OCI-LY1 (cell line): Measurements from ENCODE around the gene IRAK3.

ENCODE experiments used
- H2AFZ ChIP-seq: fragments of 200-600 bp; sonication (generic), shearing (Covaris generic); 2 replicates; pipeline ENCODE4 v1.6.0; 2014; ENCODE audit warnings: antibody characterized with exemption, mild to moderate bottlenecking, low read length
- H3F3A ChIP-seq: fragments of 200-600 bp; sonication (generic), shearing (Covaris generic); 2 replicates; pipeline ENCODE4 v1.6.0; 2014; ENCODE audit warnings: mild to moderate bottlenecking, antibody characterized with exemption, low read length, moderate library complexity; ENCODE audit not compliant: insufficient read depth
- H3K27ac ChIP-seq: fragments of 200-600 bp; sonication (generic); 2 replicates; pipeline ENCODE4 v1.5.1; 2014; ENCODE audit warnings: low read length, mixed run types, mild to moderate bottlenecking, low read depth; ENCODE audit not compliant: poor library complexity, severe bottlenecking
- H3K27me3 ChIP-seq: fragments of 200-600 bp; sonication (generic); 2 replicates; pipeline ENCODE4 v1.6.0; 2014; ENCODE audit warnings: antibody characterized with exemption, mild to moderate bottlenecking, low read length, moderate library complexity; ENCODE audit not compliant: insufficient read depth
- H3K36me3 ChIP-seq: fragments of 200-600 bp; sonication (generic); 2 replicates; pipeline ENCODE4 v1.6.1; 2014; ENCODE audit warnings: mild to moderate bottlenecking, antibody characterized with exemption, low read length, moderate library complexity, mixed read lengths; ENCODE audit not compliant: insufficient read depth
- H3K4me1 ChIP-seq: fragments of 200-600 bp; sonication (generic); 2 replicates; pipeline ENCODE4 v1.5.1; 2014; ENCODE audit warnings: mild to moderate bottlenecking, low read length, moderate library complexity; ENCODE audit not compliant: insufficient read depth, severe bottlenecking
- H3K4me2 ChIP-seq: fragments of 200-600 bp; sonication (generic), shearing (Covaris generic); 2 replicates; pipeline ENCODE4 v1.6.1; 2014; ENCODE audit warnings: low read length
- H3K4me3 ChIP-seq: fragments of 200-600 bp; sonication (generic); 2 replicates; pipeline ENCODE4 v1.5.1; 2014; ENCODE audit warnings: low read length, low read depth, mild to moderate bottlenecking, mixed read lengths; ENCODE audit not compliant: poor library complexity, severe bottlenecking
- H3K79me2 ChIP-seq: fragments of 200-600 bp; shearing (Covaris generic); 2 replicates; pipeline ENCODE4 v1.6.1; 2016; ENCODE audit warnings: mixed run types, low read length, mixed read lengths; ENCODE audit not compliant: insufficient read depth
- H3K9ac ChIP-seq: fragments of 200-600 bp; sonication (generic), shearing (Covaris generic); 2 replicates; pipeline ENCODE4 v1.6.1; 2014; ENCODE audit warnings: mild to moderate bottlenecking, low read length, mixed read lengths
- H3K9me2 ChIP-seq: fragments of 200-600 bp; sonication (generic), shearing (Covaris generic); 2 replicates; pipeline ENCODE4 v1.6.1; 2014; ENCODE audit warnings: low read depth, mild to moderate bottlenecking, low read length, mixed read lengths
- H3K9me3 ChIP-seq: fragments of 200-600 bp; shearing (Covaris generic); 2 replicates; pipeline ENCODE4 v1.6.1; 2014; ENCODE audit warnings: low read length, mixed read lengths
- H4K20me1 ChIP-seq: fragments of 200-600 bp; sonication (generic), shearing (Covaris generic); 2 replicates; pipeline ENCODE4 v1.6.0; 2016; ENCODE audit warnings: mild to moderate bottlenecking, low read length; ENCODE audit not compliant: insufficient read depth
- CTCF ChIP-seq: fragments of 200-600 bp; sonication (generic), shearing (Covaris generic); IDR thresholded peaks from 2 replicates; pipeline ENCODE4 v1.5.1; 2017; ENCODE audit warnings: mild to moderate bottlenecking, antibody characterized with exemption, low read length, moderate library complexity, mixed read lengths
- EZH2 ChIP-seq: fragments of 200-600 bp; sonication (generic), shearing (Covaris generic); IDR thresholded peaks from 2 replicates; pipeline ENCODE4 v1.8.0; 2017; ENCODE audit warnings: borderline replicate concordance, mixed run types, mild to moderate bottlenecking, antibody characterized with exemption, low read length, moderate library complexity, mixed read lengths

Gene IRAK3

GRCh38 chr12:66255737-66256136 lies 66.7 kb downstream of the IRAK3 start:
- Histone ChIP-seq H3K4me1 (no peaks in the 10 kb centered on the region), H3K36me3 (no peaks in the 10 kb centered on the region), H3K9me2 (no peaks in the 10 kb centered on the region), H3K27me3 (no peaks in the 10 kb centered on the region), H3K79me2 (no peaks in the 10 kb centered on the region), H4K20me1 (no peaks in the 10 kb centered on the region), H3K4me3 (no peak overlapping the region), H3K9ac (no peak overlapping the region), H3F3A (no peaks in the 10 kb centered on the region), H3K9me3 (no peaks in the 10 kb centered on the region), H3K27ac (no peak overlapping the region), H2AFZ (no peak overlapping the region), H3K4me2 (no peak overlapping the region)
- TF ChIP-seq EZH2 (no peak), CTCF (no peak)

- Histone ChIP-seq H3K27me3 (0 out of 2 replicates have a peak, but pooled peaks cover 4% of the 10 kb centered on the region), H4K20me1 (no peaks in the 10 kb centered on the region), H3K4me2 (no peak overlapping the region), H3K9me3 (no peaks in the 10 kb centered on the region), H3K4me1 (no peaks in the 10 kb centered on the region), H3K36me3 (no peaks in the 10 kb centered on the region), H3F3A (no peaks in the 10 kb centered on the region), H2AFZ (no peak overlapping the region), H3K27ac (no peak overlapping the region), H3K4me3 (no peak overlapping the region), H3K9me2 (no peaks in the 10 kb centered on the region), H3K9ac (no peak overlapping the region), H3K79me2 (no peaks in the 10 kb centered on the region)
- TF ChIP-seq EZH2 (no peak), CTCF (no peak)
Measured at GRCh38 chr12:66258011-66258410, 69.0 kb downstream of the IRAK3 start.

GRCh38 chr12:66262737-66263136 lies 73.7 kb downstream of the IRAK3 start:
- no peaks in the 10 kb centered on the region for H3K9me3 ChIP-seq
- no peak overlapping the region for H3K9ac ChIP-seq
- no peaks in the 10 kb centered on the region for H3F3A ChIP-seq
- no peak overlapping the region for H3K27ac ChIP-seq
- H4K20me1 ChIP-seq = no peaks in the 10 kb centered on the region
- H2AFZ ChIP-seq = no peak overlapping the region
- no peaks in the 10 kb centered on the region for H3K79me2 ChIP-seq
- H3K9me2 ChIP-seq = no peaks in the 10 kb centered on the region
- no peak overlapping the region for H3K4me2 ChIP-seq
- no peak overlapping the region for H3K4me3 ChIP-seq
- no peak for TF ChIP-seq CTCF
- TF ChIP-seq EZH2 = no peak
- 0 out of 2 replicates have a peak, but pooled peaks cover 4% of the 10 kb centered on the region for H3K27me3 ChIP-seq
- H3K36me3 ChIP-seq = no peaks in the 10 kb centered on the region
- H3K4me1 ChIP-seq = no peaks in the 10 kb centered on the region
